AG10803 (cell line): ENCODE results near the gene EVA1B.
A peak's percentile ranks its signal among the peaks of the same experiment; 100 is the strongest.

ENCODE experiments used
- DNase-seq: peaks from one replicate; pipeline ENCODE4 v3.0.0; 2010; ENCODE audit warnings: low read depth
- H3K4me3 ChIP-seq: 2 replicates; pipeline ENCODE4 v1.5.1; 2011; ENCODE audit warnings: mild to moderate bottlenecking, low read length, control low read depth
- TF ChIP-seq, protein P1 (sequence below): conservative IDR thresholded peaks from 2 replicates; pipeline ENCODE4 v1.5.1; 2011; ENCODE audit warnings: mild to moderate bottlenecking, low read length, control low read depth, inconsistent platforms

The EVA1B gene

DNA sequence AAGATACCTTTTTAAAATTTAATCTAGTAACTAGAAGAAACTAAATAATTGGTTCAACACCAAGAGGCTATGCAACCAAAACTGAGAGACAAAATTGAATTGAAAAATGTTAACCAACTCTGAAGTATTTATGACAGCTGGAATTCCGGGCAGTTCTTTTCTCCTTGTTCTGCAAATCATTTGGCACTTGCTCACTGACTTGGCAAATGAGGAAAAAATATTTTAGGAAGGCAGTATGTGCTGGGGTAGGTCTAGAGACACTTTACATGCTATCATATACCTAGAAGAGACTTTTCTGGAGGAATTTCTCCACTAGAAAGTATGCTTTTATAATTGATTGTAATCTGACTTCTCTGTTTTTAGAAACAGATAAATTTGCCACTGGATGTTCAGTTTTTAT, 39.4 kb downstream of the EVA1B start:
- DNase-seq = peak; percentile 56
- TF ChIP-seq, protein P1, sequence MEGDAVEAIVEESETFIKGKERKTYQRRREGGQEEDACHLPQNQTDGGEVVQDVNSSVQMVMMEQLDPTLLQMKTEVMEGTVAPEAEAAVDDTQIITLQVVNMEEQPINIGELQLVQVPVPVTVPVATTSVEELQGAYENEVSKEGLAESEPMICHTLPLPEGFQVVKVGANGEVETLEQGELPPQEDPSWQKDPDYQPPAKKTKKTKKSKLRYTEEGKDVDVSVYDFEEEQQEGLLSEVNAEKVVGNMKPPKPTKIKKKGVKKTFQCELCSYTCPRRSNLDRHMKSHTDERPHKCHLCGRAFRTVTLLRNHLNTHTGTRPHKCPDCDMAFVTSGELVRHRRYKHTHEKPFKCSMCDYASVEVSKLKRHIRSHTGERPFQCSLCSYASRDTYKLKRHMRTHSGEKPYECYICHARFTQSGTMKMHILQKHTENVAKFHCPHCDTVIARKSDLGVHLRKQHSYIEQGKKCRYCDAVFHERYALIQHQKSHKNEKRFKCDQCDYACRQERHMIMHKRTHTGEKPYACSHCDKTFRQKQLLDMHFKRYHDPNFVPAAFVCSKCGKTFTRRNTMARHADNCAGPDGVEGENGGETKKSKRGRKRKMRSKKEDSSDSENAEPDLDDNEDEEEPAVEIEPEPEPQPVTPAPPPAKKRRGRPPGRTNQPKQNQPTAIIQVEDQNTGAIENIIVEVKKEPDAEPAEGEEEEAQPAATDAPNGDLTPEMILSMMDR = no peak
- no peak overlapping the region for H3K4me3 ChIP-seq

- TF ChIP-seq, protein P1 = no peak
- DNase-seq = no peak
- no peak overlapping the region for H3K4me3 ChIP-seq
Measured at GRCh38 chr1:36279789-36280296, 43.6 kb downstream of the EVA1B start.

- TF ChIP-seq, protein P1 = no peak
- DNase-seq = peak; percentile 71
- no peak overlapping the region for H3K4me3 ChIP-seq
Measured at GRCh38 chr1:36279110-36279788, 44.2 kb downstream of the EVA1B start.

GRCh38 chr1:36276688-36277087, 46.8 kb downstream of the EVA1B start:
- TF ChIP-seq, protein P1 = no peak
- DNase-seq = no peak
- H3K4me3 ChIP-seq = no peak overlapping the region

DNA sequence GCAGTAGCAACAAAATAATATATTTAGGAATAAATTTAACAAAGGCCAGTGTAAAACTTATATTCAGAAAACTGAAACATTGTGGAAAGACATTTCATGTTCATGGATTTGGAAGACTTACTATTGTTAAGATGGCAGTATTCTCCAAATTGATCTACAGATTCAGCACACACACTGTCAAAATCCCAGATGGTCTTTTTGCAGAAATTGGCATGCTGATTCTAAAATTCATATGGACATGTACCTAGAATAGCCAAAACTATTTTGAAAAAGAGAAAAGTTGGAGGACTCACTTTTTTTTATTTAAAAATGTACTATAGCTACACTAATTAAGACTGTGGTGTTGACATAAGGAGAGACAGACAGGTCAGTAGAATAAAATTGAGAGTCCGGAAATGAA, 49.2 kb downstream of the EVA1B start:
- no peak for DNase-seq
- TF ChIP-seq, protein P1 = no peak
- no peak overlapping the region for H3K4me3 ChIP-seq

- H3K4me3 ChIP-seq = no peak overlapping the region
- no peak for DNase-seq
- TF ChIP-seq, protein P1 = no peak
Measured at GRCh38 chr1:36273024-36273423, 50.4 kb downstream of the EVA1B start.
